HepG2 (cell line): ENCODE measurements around the gene KARS1.

Source experiments
- ATM ChIP-seq: fragments of 450-650 bp; IDR thresholded peaks from 2 replicates; pipeline ENCODE4 v1.7.1; 2017; ENCODE audit warnings: mild to moderate bottlenecking, borderline replicate concordance
- CEBPG ChIP-seq: IDR thresholded peaks from 2 replicates; pipeline ENCODE4 v1.6.1; 2016
- EHMT2 ChIP-seq: fragments of 200-600 bp; sonication (generic); IDR thresholded peaks from 2 replicates; pipeline ENCODE4 v1.7.0; 2017; ENCODE audit warnings: antibody characterized with exemption, low read depth, low read length, borderline replicate concordance
- JARID2 ChIP-seq: sonication (generic); formaldehyde crosslinking; IDR thresholded peaks from 2 replicates; pipeline ENCODE4 v1.8.1; 2023; ENCODE audit warnings: missing genetic modification reagents, inconsistent platforms; ENCODE audit not compliant: insufficient replicate concordance
- JUND ChIP-seq: sonication (generic); formaldehyde crosslinking; IDR thresholded peaks from 2 replicates; pipeline ENCODE4 v1.8.0; 2022; ENCODE audit warnings: mild to moderate bottlenecking, missing genetic modification reagents
- MEIS1 ChIP-seq: sonication (generic); formaldehyde crosslinking; IDR thresholded peaks from 2 replicates; pipeline ENCODE4 v1.9.0; 2021; ENCODE audit warnings: mild to moderate bottlenecking, missing genetic modification reagents, moderate library complexity, borderline replicate concordance
- POLR2A ChIP-seq, 2 experiments: IDR thresholded peaks; 2 replicates each; pipeline ENCODE4 v1.6.1; 2011; ENCODE audit warnings: low read depth in 2 of 2, low read length in 2 of 2, mild to moderate bottlenecking in 1 of 2, moderate library complexity in 1 of 2; ENCODE audit not compliant: insufficient read depth in 1 of 2
- TP53 ChIP-seq: sonication (generic); formaldehyde crosslinking; conservative IDR thresholded peaks from 2 replicates; pipeline ENCODE4 v1.4.0; 2020; ENCODE audit warnings: missing genetic modification reagents
- ZNF780A ChIP-seq: sonication (generic); formaldehyde crosslinking; IDR thresholded peaks from 2 replicates; pipeline ENCODE4 v1.8.0; 2022; ENCODE audit warnings: mild to moderate bottlenecking, missing genetic modification reagents, moderate library complexity
- TF ChIP-seq, protein P1 (sequence below), 2 experiments: sonication (generic) in 1 of 2; formaldehyde crosslinking in 1 of 2; IDR thresholded peaks; 2 replicates each; pipeline versions ENCODE4 v1.4.0 to v1.6.1; 2018 to 2020; ENCODE audit warnings: missing genetic modification reagents in 2 of 2, borderline replicate concordance in 1 of 2, low read depth in 1 of 2, mild to moderate bottlenecking in 1 of 2, missing biosample characterization in 1 of 2
- TF ChIP-seq, protein P2 (sequence below): sonication (generic); formaldehyde crosslinking; IDR thresholded peaks from 2 replicates; pipeline ENCODE4 v1.8.1; 2023; ENCODE audit warnings: missing genetic modification reagents, inconsistent platforms, borderline replicate concordance
- TF ChIP-seq, protein P3 (sequence below): IDR thresholded peaks from 2 replicates; pipeline ENCODE4 v1.6.1; 2016; ENCODE audit warnings: mild to moderate bottlenecking, missing biosample characterization, missing genetic modification reagents
- TF ChIP-seq, protein P4 (sequence below): sonication (generic); formaldehyde crosslinking; IDR thresholded peaks from 2 replicates; pipeline ENCODE4 v1.5.0; 2020; ENCODE audit warnings: mild to moderate bottlenecking, missing genetic modification reagents, moderate library complexity

- TF ChIP-seq, protein P1, sequence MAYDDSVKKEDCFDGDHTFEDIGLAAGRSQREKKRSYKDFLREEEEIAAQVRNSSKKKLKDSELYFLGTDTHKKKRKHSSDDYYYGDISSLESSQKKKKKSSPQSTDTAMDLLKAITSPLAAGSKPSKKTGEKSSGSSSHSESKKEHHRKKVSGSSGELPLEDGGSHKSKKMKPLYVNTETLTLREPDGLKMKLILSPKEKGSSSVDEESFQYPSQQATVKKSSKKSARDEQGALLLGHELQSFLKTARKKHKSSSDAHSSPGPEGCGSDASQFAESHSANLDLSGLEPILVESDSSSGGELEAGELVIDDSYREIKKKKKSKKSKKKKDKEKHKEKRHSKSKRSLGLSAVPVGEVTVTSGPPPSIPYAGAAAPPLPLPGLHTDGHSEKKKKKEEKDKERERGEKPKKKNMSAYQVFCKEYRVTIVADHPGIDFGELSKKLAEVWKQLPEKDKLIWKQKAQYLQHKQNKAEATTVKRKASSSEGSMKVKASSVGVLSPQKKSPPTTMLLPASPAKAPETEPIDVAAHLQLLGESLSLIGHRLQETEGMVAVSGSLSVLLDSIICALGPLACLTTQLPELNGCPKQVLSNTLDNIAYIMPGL (CRISPR knock-in tag; IDR thresholded peaks at IDR 0.05; ENCODE audit: borderline replicate concordance in 1 of 2, low read depth in 1 of 2): no peak
- TF ChIP-seq, protein P2, sequence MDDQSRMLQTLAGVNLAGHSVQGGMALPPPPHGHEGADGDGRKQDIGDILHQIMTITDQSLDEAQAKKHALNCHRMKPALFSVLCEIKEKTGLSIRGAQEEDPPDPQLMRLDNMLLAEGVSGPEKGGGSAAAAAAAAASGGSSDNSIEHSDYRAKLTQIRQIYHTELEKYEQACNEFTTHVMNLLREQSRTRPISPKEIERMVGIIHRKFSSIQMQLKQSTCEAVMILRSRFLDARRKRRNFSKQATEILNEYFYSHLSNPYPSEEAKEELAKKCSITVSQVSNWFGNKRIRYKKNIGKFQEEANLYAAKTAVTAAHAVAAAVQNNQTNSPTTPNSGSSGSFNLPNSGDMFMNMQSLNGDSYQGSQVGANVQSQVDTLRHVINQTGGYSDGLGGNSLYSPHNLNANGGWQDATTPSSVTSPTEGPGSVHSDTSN (CRISPR knock-in tag): no peak
- no peak for TF ChIP-seq MEIS1 (CRISPR knock-in tag)
- TF ChIP-seq JUND (CRISPR knock-in tag): no peak
- TF ChIP-seq, protein P3, sequence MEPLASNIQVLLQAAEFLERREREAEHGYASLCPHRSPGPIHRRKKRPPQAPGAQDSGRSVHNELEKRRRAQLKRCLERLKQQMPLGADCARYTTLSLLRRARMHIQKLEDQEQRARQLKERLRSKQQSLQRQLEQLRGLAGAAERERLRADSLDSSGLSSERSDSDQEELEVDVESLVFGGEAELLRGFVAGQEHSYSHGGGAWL (CRISPR knock-in tag): no peak
- TF ChIP-seq JARID2: no peak
- no peak for TF ChIP-seq ATM
- no peak for TF ChIP-seq CEBPG (CRISPR knock-in tag)
- no peak for TF ChIP-seq ZNF780A (CRISPR knock-in tag)
- no peak for TF ChIP-seq TP53 (CRISPR knock-in tag)
- no peak for TF ChIP-seq EHMT2
- TF ChIP-seq, protein P4, sequence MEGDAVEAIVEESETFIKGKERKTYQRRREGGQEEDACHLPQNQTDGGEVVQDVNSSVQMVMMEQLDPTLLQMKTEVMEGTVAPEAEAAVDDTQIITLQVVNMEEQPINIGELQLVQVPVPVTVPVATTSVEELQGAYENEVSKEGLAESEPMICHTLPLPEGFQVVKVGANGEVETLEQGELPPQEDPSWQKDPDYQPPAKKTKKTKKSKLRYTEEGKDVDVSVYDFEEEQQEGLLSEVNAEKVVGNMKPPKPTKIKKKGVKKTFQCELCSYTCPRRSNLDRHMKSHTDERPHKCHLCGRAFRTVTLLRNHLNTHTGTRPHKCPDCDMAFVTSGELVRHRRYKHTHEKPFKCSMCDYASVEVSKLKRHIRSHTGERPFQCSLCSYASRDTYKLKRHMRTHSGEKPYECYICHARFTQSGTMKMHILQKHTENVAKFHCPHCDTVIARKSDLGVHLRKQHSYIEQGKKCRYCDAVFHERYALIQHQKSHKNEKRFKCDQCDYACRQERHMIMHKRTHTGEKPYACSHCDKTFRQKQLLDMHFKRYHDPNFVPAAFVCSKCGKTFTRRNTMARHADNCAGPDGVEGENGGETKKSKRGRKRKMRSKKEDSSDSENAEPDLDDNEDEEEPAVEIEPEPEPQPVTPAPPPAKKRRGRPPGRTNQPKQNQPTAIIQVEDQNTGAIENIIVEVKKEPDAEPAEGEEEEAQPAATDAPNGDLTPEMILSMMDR (CRISPR knock-in tag): no peak
- no peak for TF ChIP-seq POLR2A (IDR thresholded peaks at IDR 0.05; ENCODE audit: insufficient read depth in 1 of 2, low read depth in 2 of 2, low read length in 2 of 2)
These were observed 12.4 kb downstream of the KARS1 start for GRCh38 chr16:75635036-75635435.
